Mesendoderm (in vitro differentiated cells): ENCODE measurements around the gene FIGNL1.

ENCODE experiments used
- DNase-seq: peaks from one replicate; pipeline ENCODE4 v3.0.0; 2013
- H2AK5ac ChIP-seq: 2 replicates; pipeline ENCODE4 v1.6.1; 2013; ENCODE audit warnings: low read length, inconsistent platforms
- H2BK120ac ChIP-seq: 2 replicates; pipeline ENCODE4 v1.6.1; 2013; ENCODE audit warnings: low read depth, mild to moderate bottlenecking, low read length, moderate library complexity, mixed read lengths
- H2BK15ac ChIP-seq: replicated peaks from 2 replicates; pipeline ENCODE4 v1.6.1; 2013; ENCODE audit warnings: low read depth, mild to moderate bottlenecking, moderate library complexity
- H2BK5ac ChIP-seq: 2 replicates; pipeline ENCODE4 v1.6.1; 2013; ENCODE audit warnings: low read length, inconsistent platforms
- H3K18ac ChIP-seq: 2 replicates; pipeline ENCODE4 v1.6.1; 2013; ENCODE audit warnings: mild to moderate bottlenecking, low read length, mixed read lengths
- H3K23ac ChIP-seq: one replicate; pipeline ENCODE4 v1.6.1; 2013; ENCODE audit warnings: low read length
- H3K27ac ChIP-seq: 2 replicates; pipeline ENCODE4 v1.5.1; 2013; ENCODE audit warnings: low read depth, mild to moderate bottlenecking, inconsistent platforms, low read length, moderate library complexity
- H3K27me3 ChIP-seq: 2 replicates; pipeline ENCODE4 v1.6.1; 2013; ENCODE audit warnings: low read length, control low read depth, mild to moderate bottlenecking, inconsistent platforms; ENCODE audit not compliant: insufficient read depth, poor library complexity
- H3K36me3 ChIP-seq: 2 replicates; pipeline ENCODE4 v1.6.1; 2013; ENCODE audit warnings: low read length, inconsistent platforms; ENCODE audit not compliant: control insufficient read depth, insufficient read depth
- H3K4ac ChIP-seq: one replicate; pipeline ENCODE4 v1.6.1; 2013; ENCODE audit warnings: low read depth, mild to moderate bottlenecking, low read length, moderate library complexity
- H3K4me1 ChIP-seq: 2 replicates; pipeline ENCODE4 v1.6.1; 2013; ENCODE audit warnings: low read depth, low read length, inconsistent platforms; ENCODE audit not compliant: control insufficient read depth
- H3K4me2 ChIP-seq: 2 replicates; pipeline ENCODE4 v1.6.1; 2013; ENCODE audit warnings: low read length
- H3K4me3 ChIP-seq: 2 replicates; pipeline ENCODE4 v1.5.1; 2013; ENCODE audit warnings: mild to moderate bottlenecking, low read length
- H3K56ac ChIP-seq: one replicate; pipeline ENCODE4 v1.6.1; 2013; ENCODE audit warnings: low read length
- H3K79me1 ChIP-seq: 2 replicates; pipeline ENCODE4 v1.6.1; 2013; ENCODE audit warnings: low read length, inconsistent platforms
- H3K79me2 ChIP-seq: 2 replicates; pipeline ENCODE4 v1.6.1; 2013; ENCODE audit warnings: mild to moderate bottlenecking, low read length; ENCODE audit not compliant: control insufficient read depth, insufficient read depth
- H3K9ac ChIP-seq: 2 replicates; pipeline ENCODE4 v1.6.1; 2013; ENCODE audit warnings: low read length, inconsistent platforms
- H4K5ac ChIP-seq: one replicate; pipeline ENCODE4 v1.6.1; 2013; ENCODE audit warnings: low read length
- H4K8ac ChIP-seq: one replicate; pipeline ENCODE4 v1.6.1; 2013; ENCODE audit warnings: low read depth, mild to moderate bottlenecking, control low read depth, low read length, moderate library complexity
- WGBS: extraction: QIAGEN DNeasy Blood & Tissue Kit; methylation state at CpG from one replicate; pipeline ENCODE4 v1.1.7; 2013; ENCODE audit warnings: low lambda C conversion rate, missing lambda C conversion rate; ENCODE audit not compliant: insufficient coverage; ENCODE audit errors: extremely low coverage; 5-methylcytosine and 5-hydroxymethylcytosine counted together

Gene FIGNL1

DNA sequence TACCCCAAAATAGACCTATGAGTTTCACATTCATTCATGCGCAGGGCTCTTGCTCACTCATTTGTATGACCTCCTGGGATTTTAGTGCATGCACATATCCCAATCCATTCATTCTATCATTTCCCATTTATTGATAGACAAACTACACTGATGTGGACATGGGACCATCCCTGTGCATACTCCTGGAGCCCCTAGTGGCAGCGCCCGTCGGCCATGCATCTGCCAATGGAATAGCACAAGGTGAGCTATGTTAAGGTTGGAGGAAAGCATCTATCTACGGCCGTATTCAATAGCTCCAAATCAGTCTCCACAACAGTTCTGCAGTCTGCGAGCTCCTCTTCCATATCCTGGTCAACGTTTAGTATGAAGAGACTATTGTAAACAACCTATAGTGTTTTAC, 31.7 kb upstream of the FIGNL1 start:
- H3K56ac ChIP-seq, result no peak overlapping the region
- no peak overlapping the region for H3K4ac ChIP-seq
- no peak overlapping the region for H3K27ac ChIP-seq
- no peak overlapping the region for H3K4me3 ChIP-seq
- no peak overlapping the region for H3K18ac ChIP-seq
- H3K4me2 ChIP-seq, result no peak overlapping the region
- WGBS, result no CpG with 5 or more reads among the region's 8 CpGs
- no peak overlapping the region for H2BK120ac ChIP-seq
- no peak overlapping the region for H3K9ac ChIP-seq
- no peak overlapping the region for H2AK5ac ChIP-seq
- H3K36me3 ChIP-seq, result no peaks in the 10 kb centered on the region
- no peak overlapping the region for H3K23ac ChIP-seq
- no peaks in the 10 kb centered on the region for H3K79me2 ChIP-seq
- no peak overlapping the region for H2BK5ac ChIP-seq
- H3K4me1 ChIP-seq, result no peaks in the 10 kb centered on the region
- H3K79me1 ChIP-seq, result no peaks in the 10 kb centered on the region
- H4K5ac ChIP-seq, result no peak overlapping the region
- H2BK15ac ChIP-seq, result no peak overlapping the region
- no peak overlapping the region for H4K8ac ChIP-seq
- no peak for DNase-seq
- H3K27me3 ChIP-seq, result no peaks in the 10 kb centered on the region

DNA sequence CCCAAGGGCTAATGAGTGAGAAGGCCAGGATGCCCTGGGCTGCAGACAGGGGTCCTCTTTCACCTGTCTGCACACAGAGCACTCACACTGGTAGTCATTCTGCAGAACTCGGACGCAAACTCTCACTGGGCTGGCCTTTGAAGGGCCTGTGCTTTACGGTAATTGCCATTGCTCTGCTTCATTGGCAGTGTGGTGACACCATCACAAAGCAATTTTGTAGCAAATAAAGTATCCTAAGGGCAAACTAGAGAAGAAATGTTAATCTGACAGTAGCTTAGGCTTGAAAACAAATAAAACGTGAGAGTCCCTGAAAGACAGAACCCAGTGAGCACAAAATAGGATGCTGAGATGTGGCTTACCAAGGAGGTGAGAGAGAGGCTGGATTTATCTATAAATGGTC, 30.6 kb upstream of the FIGNL1 start:
- Histone ChIP-seq H3K4ac (no peak overlapping the region), H3K9ac (no peak overlapping the region), H3K79me1 (no peaks in the 10 kb centered on the region), H3K4me2 (no peak overlapping the region), H3K27me3 (no peaks in the 10 kb centered on the region), H3K4me1 (peaks cover 5% of the 10 kb centered on the region), H3K4me3 (no peak overlapping the region), H3K27ac (no peak overlapping the region), H2BK15ac (no peak overlapping the region), H3K18ac (no peak overlapping the region), H3K36me3 (no peaks in the 10 kb centered on the region), H4K5ac (no peak overlapping the region), H3K23ac (no peak overlapping the region), H3K56ac (no peak overlapping the region), H4K8ac (no peak overlapping the region), H2BK120ac (no peak overlapping the region), H3K79me2 (no peaks in the 10 kb centered on the region), H2BK5ac (no peak overlapping the region), H2AK5ac (no peak overlapping the region)
- peak; percentile 8 for DNase-seq
- WGBS, result no CpG with 5 or more reads among the region's 4 CpGs

DNA sequence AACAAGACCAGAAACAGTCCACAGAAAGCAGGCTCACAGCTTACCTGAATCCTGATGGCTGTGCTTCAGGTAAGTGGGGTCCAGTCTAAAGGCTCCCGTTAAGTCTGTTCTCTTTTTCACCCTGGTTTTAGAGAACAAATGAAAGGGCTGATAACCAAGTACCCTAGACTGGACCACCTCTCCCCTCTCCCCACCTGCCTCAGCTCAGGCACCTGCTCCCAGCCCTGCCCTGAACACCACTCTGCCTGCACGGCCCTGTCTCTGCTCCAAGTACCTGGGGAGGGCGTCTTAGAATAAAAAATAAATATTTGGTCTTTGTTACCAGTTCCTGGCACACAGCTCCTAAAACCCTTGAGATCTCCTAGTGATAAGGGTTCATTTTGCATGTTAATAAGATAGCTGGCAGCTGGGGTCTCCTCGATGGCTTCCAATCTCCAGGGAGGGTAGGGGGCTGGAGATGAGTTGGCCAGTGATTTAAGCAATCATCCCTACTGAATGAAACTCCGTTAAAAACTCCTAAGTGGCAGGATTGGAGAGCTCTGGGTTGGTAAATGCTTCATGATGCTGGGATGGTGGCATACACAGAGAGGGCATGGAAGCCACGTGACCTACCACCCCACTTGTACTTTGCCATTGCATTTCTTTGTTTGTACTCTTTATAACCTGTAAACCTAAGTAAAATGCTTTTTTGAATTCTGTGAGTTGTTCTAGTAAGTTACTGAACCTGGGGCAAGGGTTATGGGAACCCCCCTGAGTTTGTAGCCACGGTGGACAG, 29.8 kb upstream of the FIGNL1 start:
- no peaks in the 10 kb centered on the region for H3K36me3 ChIP-seq
- no peak overlapping the region for H3K23ac ChIP-seq
- no peak overlapping the region for H2BK5ac ChIP-seq
- no peak overlapping the region for H2BK120ac ChIP-seq
- H3K9ac ChIP-seq, result no peak overlapping the region
- WGBS, result no CpG with 5 or more reads among the region's 7 CpGs
- no peak overlapping the region for H2AK5ac ChIP-seq
- no peak overlapping the region for H3K4ac ChIP-seq
- H2BK15ac ChIP-seq, result no peak overlapping the region
- no peaks in the 10 kb centered on the region for H3K79me1 ChIP-seq
- no peaks in the 10 kb centered on the region for H3K79me2 ChIP-seq
- H4K5ac ChIP-seq, result no peak overlapping the region
- no peak overlapping the region for H3K27ac ChIP-seq
- H3K4me3 ChIP-seq, result no peak overlapping the region
- H3K4me2 ChIP-seq, result no peak overlapping the region
- no peaks in the 10 kb centered on the region for H3K27me3 ChIP-seq
- no peak overlapping the region for H3K56ac ChIP-seq
- DNase-seq, result no peak
- no peak overlapping the region for H3K18ac ChIP-seq
- H4K8ac ChIP-seq, result no peak overlapping the region
- peaks cover 7% of the 10 kb centered on the region for H3K4me1 ChIP-seq

DNA sequence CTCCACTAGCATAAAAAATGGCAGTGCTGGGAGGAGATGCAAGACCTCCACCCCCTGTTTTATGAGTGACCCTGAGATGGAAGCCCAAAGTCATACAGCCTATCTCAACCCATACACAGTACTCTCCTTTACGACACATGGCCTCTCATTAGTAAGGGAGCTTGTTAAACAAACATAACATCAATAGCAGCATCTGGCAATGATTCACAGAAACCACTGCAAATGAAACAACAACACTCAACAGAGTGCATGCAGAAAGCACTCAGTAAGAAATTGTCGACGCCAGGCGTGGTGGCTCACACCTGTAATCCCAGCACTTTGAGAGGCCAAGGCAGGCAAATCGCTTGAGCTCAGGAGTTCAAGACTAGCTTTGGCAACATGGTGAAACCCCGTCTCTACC, 27.5 kb upstream of the FIGNL1 start:
- H3K9ac ChIP-seq, result no peak overlapping the region
- H4K5ac ChIP-seq, result no peak overlapping the region
- H3K56ac ChIP-seq, result no peak overlapping the region
- H2BK15ac ChIP-seq, result no peak overlapping the region
- no peak overlapping the region for H4K8ac ChIP-seq
- WGBS, result no CpG with 5 or more reads among the region's 6 CpGs
- no peak overlapping the region for H2BK5ac ChIP-seq
- peaks cover 7% of the 10 kb centered on the region for H3K4me1 ChIP-seq
- no peak overlapping the region for H3K27ac ChIP-seq
- no peaks in the 10 kb centered on the region for H3K36me3 ChIP-seq
- no peak overlapping the region for H2AK5ac ChIP-seq
- H3K79me1 ChIP-seq, result no peaks in the 10 kb centered on the region
- no peak overlapping the region for H3K4me2 ChIP-seq
- no peak overlapping the region for H3K4me3 ChIP-seq
- no peak overlapping the region for H3K18ac ChIP-seq
- H3K4ac ChIP-seq, result no peak overlapping the region
- no peak overlapping the region for H2BK120ac ChIP-seq
- no peaks in the 10 kb centered on the region for H3K79me2 ChIP-seq
- no peak for DNase-seq
- H3K23ac ChIP-seq, result no peak overlapping the region
- no peaks in the 10 kb centered on the region for H3K27me3 ChIP-seq

DNA sequence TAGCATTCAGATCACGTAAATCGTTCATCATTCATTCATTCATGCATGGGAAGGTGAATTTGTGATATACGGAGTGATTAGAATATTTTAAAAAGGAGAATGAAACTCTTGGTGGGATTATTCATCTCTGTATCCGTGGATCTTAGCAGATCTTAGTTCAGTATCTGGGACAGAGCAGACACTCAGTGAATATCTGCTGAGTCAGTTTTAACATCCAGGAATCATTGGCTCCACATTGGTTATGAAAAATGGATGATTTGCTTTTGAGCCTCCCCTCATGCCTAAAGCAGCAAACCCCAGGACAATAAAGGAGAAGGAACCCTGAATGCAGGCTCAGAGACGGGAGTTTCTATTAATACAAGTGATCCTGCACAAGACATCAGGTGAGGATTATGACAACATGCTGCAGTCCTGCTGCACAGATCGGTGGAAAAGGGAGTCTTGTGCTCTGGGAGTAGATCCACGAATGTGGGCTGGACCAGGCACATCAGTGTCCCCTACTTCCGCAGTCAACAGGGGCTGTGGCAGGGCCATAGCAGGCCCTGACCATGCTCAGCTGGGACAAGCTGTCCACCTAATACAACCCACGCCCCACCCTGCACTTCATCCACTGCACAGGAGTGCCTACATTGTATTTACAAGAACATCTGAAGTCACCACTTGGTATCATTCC, 26.9 kb upstream of the FIGNL1 start:
- 100% methylated on average over 1 of the region's 9 CpGs for WGBS
- Histone ChIP-seq H3K56ac (peak overlapping the region; percentile 31), H3K18ac (no peak overlapping the region), H4K8ac (no peak overlapping the region), H2AK5ac (no peak overlapping the region), H3K4me1 (peaks cover 7% of the 10 kb centered on the region), H2BK15ac (no peak overlapping the region), H3K4me3 (no peak overlapping the region), H3K27ac (no peak overlapping the region), H3K9ac (no peak overlapping the region), H4K5ac (no peak overlapping the region), H2BK5ac (peak overlapping the region; percentile 62), H3K36me3 (no peaks in the 10 kb centered on the region), H3K79me1 (no peaks in the 10 kb centered on the region), H3K79me2 (no peaks in the 10 kb centered on the region), H3K4ac (no peak overlapping the region), H3K27me3 (no peaks in the 10 kb centered on the region), H3K23ac (no peak overlapping the region), H3K4me2 (no peak overlapping the region), H2BK120ac (no peak overlapping the region)
- DNase-seq, result no peak
